Globus pallidus (tissue), 1 donor: ENCODE data around the gene NMNAT3.
"Not testable (repeated sequence)": the region's sequence is repeated elsewhere in the genome, so short reads cannot be mapped to it uniquely, and the experiment has no call there.

ENCODE experiments used
- DNase-seq: peaks from one replicate; pipeline ENCODE4 v3.0.0-alpha.2; 2015; ENCODE audit warnings: low spot score

NMNAT3 gene

GRCh38 chr3:139634111-139634635 is 43.6 kb downstream of the NMNAT3 start:
- DNase-seq = no peak

GRCh38 chr3:139633511-139633910 is 44.3 kb downstream of the NMNAT3 start:
- DNase-seq = no peak

GRCh38 chr3:139630542-139630941 is 47.2 kb downstream of the NMNAT3 start:
- DNase-seq = no peak

- DNase-seq = peak; percentile 1
These were observed 48.7 kb downstream of the NMNAT3 start for GRCh38 chr3:139629033-139629432.

- DNase-seq = no peak
These were observed 50.0 kb downstream of the NMNAT3 start for GRCh38 chr3:139627759-139628158.

GRCh38 chr3:139620438-139620837 is 57.3 kb downstream of the NMNAT3 start:
- DNase-seq = no peak

- no peak for DNase-seq
These were observed 58.3 kb downstream of the NMNAT3 start for GRCh38 chr3:139619484-139619883.

GRCh38 chr3:139617672-139618268 is 60.0 kb downstream of the NMNAT3 start:
- DNase-seq = no peak

GRCh38 chr3:139611528-139611927 is 66.2 kb downstream of the NMNAT3 start:
- DNase-seq = no peak

- DNase-seq = no peak
These were observed 66.9 kb downstream of the NMNAT3 start for GRCh38 chr3:139610886-139611285.

- DNase-seq = no peak
These were observed 68.8 kb downstream of the NMNAT3 start for GRCh38 chr3:139608924-139609323.

GRCh38 chr3:139608108-139608380 is 69.7 kb downstream of the NMNAT3 start:
- DNase-seq = no peak

- DNase-seq = no peak
These were observed 70.3 kb downstream of the NMNAT3 start for GRCh38 chr3:139607257-139608107.

GRCh38 chr3:139602003-139602402 is 75.8 kb downstream of the NMNAT3 start:
- no peak for DNase-seq

- DNase-seq = no peak
These were observed 76.4 kb downstream of the NMNAT3 start for GRCh38 chr3:139601191-139601961.

- DNase-seq = no peak
These were observed 79.8 kb downstream of the NMNAT3 start for GRCh38 chr3:139597947-139598346.

GRCh38 chr3:139591186-139591585 is 86.6 kb downstream of the NMNAT3 start:
- not testable (repeated sequence) for DNase-seq

- no peak for DNase-seq
These were observed 89.3 kb downstream of the NMNAT3 start for GRCh38 chr3:139588450-139588849.

GRCh38 chr3:139587797-139588196 is 90.0 kb downstream of the NMNAT3 start:
- no peak for DNase-seq

GRCh38 chr3:139586420-139587017 is 91.3 kb downstream of the NMNAT3 start:
- no peak for DNase-seq

GRCh38 chr3:139585820-139586219 is 92.0 kb downstream of the NMNAT3 start:
- no peak for DNase-seq

GRCh38 chr3:139583651-139584050 is 94.1 kb downstream of the NMNAT3 start:
- DNase-seq = not testable (repeated sequence)
